Esophagus muscularis mucosa (tissue), 4 donors: Measurements from ENCODE around the gene MYLK. TPM values are rescaled to one million over a fixed set of nuclear protein-coding genes. Genes with fewer than 3 reads are reported as not detected.

Source experiments
- DNase-seq: peaks from one replicate; pipeline ENCODE4 v3.0.0-alpha.2; 2017; ENCODE audit errors: extremely low spot score
- H3K27ac ChIP-seq, 4 donors: fragments of 200-600 bp; sonication (generic); replicated peaks in 1 of 4; 1 replicate in 3 of 4; 2 replicates in 1 of 4; pipeline ENCODE4 v1.5.1; 2016 to 2019; ENCODE audit warnings: mild to moderate bottlenecking in 1 of 4
- H3K27me3 ChIP-seq, 4 donors: fragments of 200-600 bp; sonication (generic); one replicate each; pipeline versions ENCODE4 v1.5.1 to v1.6.0; 2016 to 2019
- H3K36me3 ChIP-seq, 4 donors: fragments of 200-600 bp; sonication (generic); one replicate each; pipeline ENCODE4 v1.5.1; 2016 to 2019
- H3K4me1 ChIP-seq, 4 donors: fragments of 200-600 bp; sonication (generic); one replicate each; pipeline ENCODE4 v1.5.1; 2016 to 2019
- H3K4me3 ChIP-seq, 4 donors: fragments of 200-600 bp; sonication (generic); 1 replicate in 2 of 4; 2 replicates in 2 of 4; pipeline ENCODE4 v1.5.1; 2016 to 2019; ENCODE audit warnings: mild to moderate bottlenecking in 4 of 4, moderate library complexity in 1 of 4
- H3K9me3 ChIP-seq, 4 donors: fragments of 200-600 bp; sonication (generic); 1 replicate in 3 of 4; 2 replicates in 1 of 4; pipeline ENCODE4 v1.5.1; 2016 to 2019
- CTCF ChIP-seq, 3 experiments: fragments of 200-600 bp in 2 of 3; fragments of 450-650 bp in 1 of 3; sonication (generic) in 2 of 3; IDR thresholded peaks; one replicate each; pipeline ENCODE4 v1.5.1; 2017 to 2019; ENCODE audit warnings: antibody characterized with exemption in 3 of 3, mild to moderate bottlenecking in 2 of 3, moderate library complexity in 1 of 3
- EP300 ChIP-seq: sonication (generic); formaldehyde crosslinking; IDR thresholded peaks from one replicate; pipeline ENCODE4 v1.6.1; 2017; ENCODE audit warnings: antibody characterized with exemption
- POLR2A ChIP-seq: fragments of 450-650 bp; IDR thresholded peaks from one replicate; pipeline ENCODE4 v1.6.1; 2017; ENCODE audit warnings: antibody characterized with exemption, moderate library complexity, mild to moderate bottlenecking, low read depth
- POLR2AphosphoS5 ChIP-seq, 2 donors: sonication (generic); formaldehyde crosslinking; IDR thresholded peaks; one replicate each; pipeline ENCODE4 v1.6.1; 2017; ENCODE audit warnings: antibody characterized with exemption in 2 of 2
- WGBS: methylation state at CpG from one replicate; pipeline ENCODE4 v1.1.5; 2018; 5-methylcytosine and 5-hydroxymethylcytosine counted together
- intact Hi-C: fragments of 100-400 bp; cut with DNase I; formaldehyde crosslinking; loops from one replicate; pipeline ENCODE4 v1.15.1; 2023
- total RNA-seq, 4 donors: library from RNA; depleted of rRNA; stranded (reverse); fragments of >200 nt; gene quantifications; one replicate each; pipeline versions ENCODE4 v1.1.0 to v1.2.1, GENCODE V29; 2016

The MYLK gene
- total RNA-seq, 4 donors from 2014 or later, result 1,983 to 3,208 (median 2,554) TPM

DNA sequence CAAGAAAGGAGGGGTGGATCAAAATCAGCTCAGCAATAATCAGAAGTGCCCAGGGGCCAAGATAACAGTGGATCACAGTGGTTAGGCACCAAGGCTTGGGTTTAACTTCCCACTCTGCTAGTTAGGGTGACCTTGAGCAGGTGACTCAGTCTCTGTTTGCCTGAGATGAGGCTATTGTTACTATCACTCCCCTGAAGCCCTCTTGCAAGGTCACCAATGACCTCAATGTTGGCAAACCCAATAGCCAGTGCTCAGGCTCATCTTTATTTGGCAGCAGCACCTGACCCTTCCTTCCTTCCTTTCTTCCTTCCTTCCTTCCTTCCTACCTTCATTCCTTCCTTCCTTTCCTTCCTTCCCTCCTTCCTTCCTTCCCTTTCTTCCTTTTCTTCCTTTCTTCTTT is 196.8 kb downstream of the MYLK start:
- Histone ChIP-seq H3K9me3 (no peaks in the 10 kb centered on the region), H3K4me3 (no peak overlapping the region), H3K27ac (peak overlapping the region; percentile 94 to 97 (median 96)), H3K4me1 (peaks cover 42 to 100% (median 100%) of the 10 kb centered on the region in 4 donors), H3K27me3 (no peaks in the 10 kb centered on the region), H3K36me3 (peaks cover 0 to 69% (median 29%) of the 10 kb centered on the region in 4 donors)
- TF ChIP-seq POLR2AphosphoS5 (IDR thresholded peaks at IDR 0.05) (peak in 1 of 2 donors; percentile 62), CTCF (IDR thresholded peaks at IDR 0.05) (no peak), EP300 (no peak), POLR2A (no peak)
- no peak for DNase-seq
- intact Hi-C loops, result no loop called here

DNA sequence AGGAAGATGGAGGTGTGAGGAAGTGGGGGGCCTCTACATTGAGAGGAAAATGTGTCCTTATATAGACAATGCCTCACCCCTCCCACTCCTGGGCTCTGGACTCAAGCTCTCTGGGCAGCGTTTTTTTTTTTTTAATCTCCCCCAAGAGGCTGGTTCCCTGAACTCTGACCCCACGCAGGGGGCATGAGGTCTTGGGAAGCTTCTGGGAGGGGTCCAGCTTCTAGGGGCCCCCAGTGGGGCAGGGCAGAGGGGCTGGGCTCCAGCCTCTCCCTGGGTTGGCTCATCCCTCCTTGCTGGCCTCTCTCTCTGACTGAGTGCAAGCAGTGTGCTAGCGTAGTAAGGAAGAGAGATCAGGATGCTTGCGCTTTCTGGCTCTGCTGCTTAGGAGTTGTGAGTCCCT is 197.9 kb downstream of the MYLK start:
- Histone ChIP-seq H3K4me3 (no peak overlapping the region), H3K27me3 (no peaks in the 10 kb centered on the region), H3K9me3 (no peaks in the 10 kb centered on the region), H3K36me3 (peaks cover 0 to 70% (median 35%) of the 10 kb centered on the region in 4 donors), H3K27ac (peak overlapping the region; percentile 94 to 97 (median 96)), H3K4me1 (peaks cover 31 to 100% (median 100%) of the 10 kb centered on the region in 4 donors)
- no peak for DNase-seq
- TF ChIP-seq POLR2AphosphoS5 (IDR thresholded peaks at IDR 0.05) (no peak), POLR2A (no peak)
- intact Hi-C loops, result no loop called here
- 37% methylated on average over 2 of the region's 4 CpGs for WGBS

GRCh38 chr3:123685780-123686179 is 198.4 kb downstream of the MYLK start:
- no peak for TF ChIP-seq POLR2A
- no peak for TF ChIP-seq CTCF (IDR thresholded peaks at IDR 0.05)
- no peak for TF ChIP-seq POLR2AphosphoS5 (IDR thresholded peaks at IDR 0.05)
- no peak for TF ChIP-seq EP300
- Histone ChIP-seq H3K27ac (peak overlapping the region; percentile 94 to 97 (median 96)), H3K27me3 (no peaks in the 10 kb centered on the region), H3K36me3 (peaks cover 0 to 70% (median 37%) of the 10 kb centered on the region in 4 donors), H3K9me3 (no peaks in the 10 kb centered on the region), H3K4me1 (peaks cover 29 to 100% (median 100%) of the 10 kb centered on the region in 4 donors), H3K4me3 (no peak overlapping the region)
- no peak for DNase-seq
- 66% methylated on average over 9 of the region's 9 CpGs for WGBS
- intact Hi-C loops, result no loop called here

DNA sequence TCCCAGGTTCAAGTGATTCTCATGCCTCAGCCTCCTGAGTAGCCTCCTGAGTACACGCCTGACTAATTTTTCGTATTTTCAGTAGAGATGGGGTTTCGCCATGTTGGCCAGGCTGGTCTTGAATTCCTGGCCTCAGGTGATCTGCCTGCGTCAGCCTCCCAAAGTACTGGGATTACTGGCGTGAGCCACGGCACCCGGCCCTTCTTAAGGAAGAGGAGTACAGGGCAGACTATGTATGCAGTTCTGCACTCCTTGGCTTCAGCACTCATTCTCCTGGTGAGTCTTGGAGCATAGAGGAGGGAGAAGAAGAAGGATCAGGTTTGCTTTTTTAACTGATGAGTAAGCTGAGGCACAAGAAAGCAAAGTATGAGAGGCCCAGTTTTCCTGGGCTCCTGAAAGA is 199.5 kb downstream of the MYLK start:
- no peaks in the 10 kb centered on the region for H3K9me3 ChIP-seq
- no peak for DNase-seq
- H3K4me1 ChIP-seq, result peaks cover 32 to 100% (median 100%) of the 10 kb centered on the region in 4 donors
- WGBS, result 66% methylated on average over 7 of the region's 7 CpGs
- no peaks in the 10 kb centered on the region for H3K27me3 ChIP-seq
- no peak overlapping the region for H3K4me3 ChIP-seq
- no peak for TF ChIP-seq CTCF (IDR thresholded peaks at IDR 0.05)
- TF ChIP-seq POLR2AphosphoS5 (IDR thresholded peaks at IDR 0.05), result peak; percentile 21 to 74
- TF ChIP-seq POLR2A, result no peak
- peak; percentile 15 for TF ChIP-seq EP300
- intact Hi-C loops, result no loop called here
- peak overlapping the region; percentile 94 to 97 (median 96) for H3K27ac ChIP-seq
- H3K36me3 ChIP-seq, result peaks cover 0 to 68% (median 37%) of the 10 kb centered on the region in 4 donors

- no peaks in the 10 kb centered on the region for H3K9me3 ChIP-seq
- H3K36me3 ChIP-seq, result peaks cover 0 to 68% (median 39%) of the 10 kb centered on the region in 4 donors
- intact Hi-C loops, result no loop called here
- H3K4me1 ChIP-seq, result peaks cover 30 to 100% (median 100%) of the 10 kb centered on the region in 4 donors
- H3K27me3 ChIP-seq, result no peaks in the 10 kb centered on the region
- no peak overlapping the region for H3K4me3 ChIP-seq
- 75% methylated on average over 4 of the region's 4 CpGs for WGBS
- DNase-seq, result no peak
- TF ChIP-seq POLR2AphosphoS5 (IDR thresholded peaks at IDR 0.05), result no peak
- TF ChIP-seq CTCF (IDR thresholded peaks at IDR 0.05), result no peak
- no peak for TF ChIP-seq POLR2A
- TF ChIP-seq EP300, result no peak
- H3K27ac ChIP-seq, result peak overlapping the region; percentile 94 to 97 (median 96)
Observed at GRCh38 chr3:123684209-123684608, 199.9 kb downstream of the MYLK start.
